CD14-positive monocyte (primary cell): ENCODE results near the gene RPS6KA4. TPM values are rescaled to one million over a fixed set of nuclear protein-coding genes. Genes with fewer than 3 reads are reported as not detected.

ENCODE experiments used
- DNase-seq, 3 donors: peaks; one replicate each; pipeline ENCODE4 v3.0.0-alpha.2; 2011 to 2022
- H2AFZ ChIP-seq: 2 replicates; pipeline ENCODE4 v1.6.0; 2012; ENCODE audit warnings: mild to moderate bottlenecking, low read depth, low read length, inconsistent platforms; ENCODE audit not compliant: insufficient read depth, poor library complexity, severe bottlenecking
- H3K27ac ChIP-seq, 2 donors: 1 replicate in 1 of 2; 2 replicates in 1 of 2; pipeline ENCODE4 v1.5.1; 2012 to 2013; ENCODE audit warnings: low read length in 2 of 2, control low read depth in 1 of 2, inconsistent platforms in 1 of 2, low read depth in 1 of 2, mild to moderate bottlenecking in 1 of 2
- H3K27me3 ChIP-seq, 2 donors: one replicate each; pipeline versions ENCODE4 v1.6.0 to v1.6.1; 2011 to 2013; ENCODE audit warnings: low read length in 2 of 2; ENCODE audit not compliant: control insufficient read depth in 2 of 2, insufficient read depth in 2 of 2
- H3K36me3 ChIP-seq, 2 donors: replicated peaks in 1 of 2; 1 replicate in 1 of 2; 2 replicates in 1 of 2; pipeline versions ENCODE4 v1.5.1 to v1.6.1; 2012 to 2013; ENCODE audit warnings: low read length in 2 of 2, control low read depth in 1 of 2, inconsistent platforms in 1 of 2, mild to moderate bottlenecking in 1 of 2; ENCODE audit not compliant: insufficient read depth in 2 of 2, control insufficient read depth in 1 of 2
- H3K4me1 ChIP-seq, 2 donors: 1 replicate in 1 of 2; 2 replicates in 1 of 2; pipeline versions ENCODE4 v1.5.1 to v1.6.1; 2012 to 2013; ENCODE audit warnings: low read length in 2 of 2, control low read depth in 1 of 2, inconsistent platforms in 1 of 2, mild to moderate bottlenecking in 1 of 2, moderate library complexity in 1 of 2; ENCODE audit not compliant: insufficient read depth in 2 of 2, control insufficient read depth in 1 of 2
- H3K4me2 ChIP-seq: replicated peaks from 2 replicates; pipeline ENCODE3; 2012; ENCODE audit warnings: low read length, moderate library complexity, mild to moderate bottlenecking; ENCODE audit not compliant: poor library complexity, severe bottlenecking; ENCODE audit errors: extremely low read depth
- H3K4me3 ChIP-seq, 3 experiments: fragments of 200-600 bp in 1 of 3; sonication (generic) in 1 of 3; replicated peaks in 1 of 3; 1 replicate in 2 of 3; 2 replicates in 1 of 3; pipeline ENCODE4 v1.5.1; 2011 to 2013; ENCODE audit warnings: low read length in 3 of 3, mild to moderate bottlenecking in 3 of 3, control low read depth in 2 of 3, low read depth in 2 of 3, inconsistent platforms in 1 of 3, moderate library complexity in 1 of 3
- H3K79me2 ChIP-seq: 2 replicates; pipeline ENCODE4 v1.6.0; 2012; ENCODE audit warnings: mild to moderate bottlenecking, control low read depth, inconsistent platforms, low read length, moderate library complexity; ENCODE audit not compliant: insufficient read depth
- H3K9ac ChIP-seq: 2 replicates; pipeline ENCODE4 v1.6.0; 2017; ENCODE audit warnings: low read length, mild to moderate bottlenecking; ENCODE audit not compliant: insufficient read depth, poor library complexity, severe bottlenecking
- H3K9me3 ChIP-seq, 2 donors: replicated peaks in 1 of 2; 1 replicate in 1 of 2; 2 replicates in 1 of 2; pipeline versions ENCODE4 v1.5.1 to v1.6.1; 2012 to 2013; ENCODE audit warnings: low read length in 2 of 2, control low read depth in 1 of 2; ENCODE audit not compliant: control insufficient read depth in 1 of 2, insufficient read depth in 1 of 2
- H4K20me1 ChIP-seq: 2 replicates; pipeline ENCODE4 v1.6.0; 2012; ENCODE audit warnings: mild to moderate bottlenecking, low read length, control low read depth, moderate library complexity; ENCODE audit not compliant: insufficient read depth
- H3K27ac Mint-ChIP-seq, 7 donors: one replicate each; pipeline ENCODE4 v1.8.0; 2020; ENCODE audit warnings: mild to moderate bottlenecking in 7 of 7, mixed read lengths in 7 of 7, moderate library complexity in 6 of 7, inconsistent platforms in 2 of 7
- H3K27me3 Mint-ChIP-seq, 3 donors: one replicate each; pipeline ENCODE4 v1.8.0; 2021 to 2022; ENCODE audit warnings: low read depth in 3 of 3, mild to moderate bottlenecking in 3 of 3, mixed read lengths in 3 of 3, moderate library complexity in 3 of 3, inconsistent platforms in 1 of 3
- H3K36me3 Mint-ChIP-seq, 2 donors: one replicate each; pipeline ENCODE4 v1.8.0; 2020; ENCODE audit warnings: mixed read lengths in 2 of 2, inconsistent platforms in 1 of 2, mild to moderate bottlenecking in 1 of 2
- H3K4me1 Mint-ChIP-seq: one replicate; pipeline ENCODE4 v1.8.0; 2020; ENCODE audit warnings: mild to moderate bottlenecking, mixed read lengths
- H3K4me3 Mint-ChIP-seq, 2 donors: one replicate each; pipeline ENCODE4 v1.8.0; 2020; ENCODE audit warnings: mild to moderate bottlenecking in 2 of 2, mixed read lengths in 2 of 2, moderate library complexity in 1 of 2
- H3K9me3 Mint-ChIP-seq, 7 donors: one replicate each; pipeline ENCODE4 v1.8.0; 2020 to 2022; ENCODE audit warnings: mixed read lengths in 7 of 7, mild to moderate bottlenecking in 6 of 7, moderate library complexity in 6 of 7, inconsistent platforms in 2 of 7
- CTCF ChIP-seq: fragments of 200-600 bp; IDR thresholded peaks from one replicate; pipeline ENCODE4 v1.8.0; 2022; ENCODE audit warnings: antibody characterized with exemption, mild to moderate bottlenecking
- WGBS: methylation state at CpG from one replicate; pipeline ENCODE4 v1.1.5; 2013; ENCODE audit warnings: missing lambda C conversion rate; ENCODE audit not compliant: insufficient coverage; 5-methylcytosine and 5-hydroxymethylcytosine counted together
- intact Hi-C, 2 donors: fragments of 100-400 bp; cut with micrococcal nuclease; formaldehyde crosslinking; loops; one replicate each; pipeline versions ENCODE4 v1.15.0 to v1.15.1; 2023
- polyA plus RNA-seq, 3 donors: library from polyadenylated mRNA; depleted of rRNA in 1 of 3; unstranded in 2 of 3; stranded (reverse) in 1 of 3; fragments of 300-500 nt in 2 of 3; fragments of >200 nt in 1 of 3; fragmentation: Illumina TruSeq in 2 of 3; gene quantifications; 1 replicate in 2 of 3; 2 replicates in 1 of 3; pipeline ENCODE4 v1.2.3, GENCODE V29; 2012 to 2021

RPS6KA4 gene
- polyA plus RNA-seq, 3 donors = 16.2 to 110 (median 24.5) TPM

DNA sequence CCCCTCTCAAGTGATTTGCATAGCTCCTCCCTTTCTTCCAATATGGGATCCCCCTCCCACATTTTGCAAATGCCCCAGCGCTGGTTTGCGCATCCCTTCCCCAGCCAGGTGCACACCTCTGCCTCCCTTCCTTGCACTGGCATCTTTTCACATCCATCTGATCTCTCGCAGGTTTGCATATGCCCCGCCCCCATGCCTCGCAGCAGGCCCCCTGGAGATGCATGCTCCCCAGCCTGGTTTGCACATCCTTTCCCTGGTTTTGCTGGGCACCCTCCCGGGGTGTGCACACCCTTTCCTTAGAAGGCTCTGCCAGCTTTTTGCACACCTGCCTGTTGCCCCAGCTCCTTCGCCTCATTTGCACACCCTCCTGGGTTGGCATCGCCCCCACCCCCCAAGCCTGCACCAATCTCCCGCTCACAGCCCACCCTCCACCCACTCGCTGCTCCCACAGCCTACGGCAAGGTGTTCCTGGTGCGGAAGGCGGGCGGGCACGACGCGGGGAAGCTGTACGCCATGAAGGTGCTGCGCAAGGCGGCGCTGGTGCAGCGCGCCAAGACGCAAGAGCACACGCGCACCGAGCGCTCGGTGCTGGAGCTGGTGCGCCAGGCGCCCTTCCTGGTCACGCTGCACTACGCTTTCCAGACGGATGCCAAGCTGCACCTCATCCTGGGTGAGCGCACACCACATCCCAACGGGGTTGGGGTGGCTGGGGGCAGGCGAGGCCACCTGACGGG lies 917 bp downstream of the RPS6KA4 start:
- H3K4me2 ChIP-seq = peak overlapping the region; percentile 100
- intact Hi-C loops = loop anchor here (5.0 kb wide), 1 partner anchor 43 kb away; the partner anchor contains the start of genes PRDX5 (in 2 of the 2) and TRMT112 (in 2 of the 2)
- H3K9ac ChIP-seq = peak overlapping the region; percentile 80
- H3K4me1 ChIP-seq = peaks cover 39 to 55% of the 10 kb centered on the region in 2 donors
- H3K79me2 ChIP-seq = peaks cover 57% of the 10 kb centered on the region
- peak; percentile 38 to 59 (median 49) for DNase-seq
- H3K36me3 ChIP-seq = peaks cover 46 to 63% of the 10 kb centered on the region in 2 donors
- H3K27me3 ChIP-seq = no peaks in the 10 kb centered on the region
- Mint-ChIP-seq H3K27ac (peak overlapping the region; percentile 72 to 92 (median 85)), H3K9me3 (no peaks in the 10 kb centered on the region), H3K27me3 (no peaks in the 10 kb centered on the region), H3K4me3 (peak overlapping the region; percentile 86 to 96), H3K4me1 (peaks cover 49% of the 10 kb centered on the region), H3K36me3 (peaks cover 47 to 64% of the 10 kb centered on the region in 2 donors)
- TF ChIP-seq CTCF = peak; percentile 46
- peak overlapping the region; percentile 50 to 80 for H3K27ac ChIP-seq
- WGBS = 6% methylated on average over 35 of the region's 38 CpGs
- H3K4me3 ChIP-seq = peak overlapping the region; percentile 90 to 95 (median 91)
- peak overlapping the region; percentile 75 for H2AFZ ChIP-seq
- no peaks in the 10 kb centered on the region for H3K9me3 ChIP-seq
- H4K20me1 ChIP-seq = peaks cover 71% of the 10 kb centered on the region

DNA sequence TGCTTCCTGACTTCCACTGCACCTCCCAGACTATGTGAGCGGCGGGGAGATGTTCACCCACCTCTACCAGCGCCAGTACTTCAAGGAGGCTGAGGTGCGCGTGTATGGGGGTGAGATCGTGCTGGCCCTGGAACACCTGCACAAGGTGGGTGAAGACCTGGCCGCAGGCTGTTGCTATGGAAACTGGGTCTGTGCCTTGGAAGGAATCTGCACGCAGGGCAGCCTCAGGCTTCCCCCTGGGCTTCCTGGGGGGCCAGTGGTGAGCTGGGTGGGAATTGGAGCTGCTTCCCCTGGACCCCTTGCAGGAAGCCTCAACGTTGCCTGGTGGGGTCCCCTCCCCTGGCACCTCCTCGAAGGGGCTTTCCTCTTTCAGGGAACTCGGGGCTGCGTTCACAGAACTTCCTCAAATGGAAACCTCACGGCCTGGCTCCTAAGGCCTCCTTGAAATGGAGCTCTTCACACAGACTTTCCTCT lies 1.5 kb downstream of the RPS6KA4 start:
- Mint-ChIP-seq H3K4me1 (peaks cover 44% of the 10 kb centered on the region), H3K27ac (peak overlapping the region; percentile 72 to 92 (median 82)), H3K9me3 (no peaks in the 10 kb centered on the region), H3K4me3 (peak overlapping the region; percentile 86 to 96), H3K36me3 (peaks cover 51 to 67% of the 10 kb centered on the region in 2 donors), H3K27me3 (no peaks in the 10 kb centered on the region)
- peaks cover 71% of the 10 kb centered on the region for H4K20me1 ChIP-seq
- TF ChIP-seq CTCF = peak; percentile 16
- H3K36me3 ChIP-seq = peaks cover 52 to 64% of the 10 kb centered on the region in 2 donors
- no peaks in the 10 kb centered on the region for H3K9me3 ChIP-seq
- peaks cover 33 to 49% of the 10 kb centered on the region in 2 donors for H3K4me1 ChIP-seq
- peak overlapping the region; percentile 100 for H3K4me2 ChIP-seq
- intact Hi-C loops = no loop called here
- H3K4me3 ChIP-seq = peak overlapping the region; percentile 90 to 95 (median 91)
- DNase-seq = peak; percentile 46 to 78 (median 63)
- H2AFZ ChIP-seq = peak overlapping the region; percentile 69
- peak overlapping the region; percentile 36 to 80 for H3K27ac ChIP-seq
- peak overlapping the region; percentile 80 for H3K9ac ChIP-seq
- H3K79me2 ChIP-seq = peaks cover 63% of the 10 kb centered on the region
- 0% methylated on average over 8 of the region's 13 CpGs for WGBS
- H3K27me3 ChIP-seq = no peaks in the 10 kb centered on the region
